Hematopoietic multipotent progenitor cell treated with erythropoietin and hydrocortisone succinate and interleukin-3 and kit ligand, for 15 days (in vitro differentiated cells): Measurements from ENCODE around the gene HLTF.
"Not testable (repeated sequence)": the region's sequence is repeated elsewhere in the genome, so short reads cannot be mapped to it uniquely, and the experiment has no call there.

Experiments used
- DNase-seq: peaks from one replicate; pipeline ENCODE4 v3.0.0-alpha.2; 2015; ENCODE audit warnings: low spot score

The HLTF gene

GRCh38 chr3:148991219-148992026 lies 94.9 kb downstream of the HLTF start, which contains the start of gene GYG1:
Gene GYG1, plus strand, starts transcription at chr3:148991540. Its CDS starts 101 bp downstream, at chr3:148991641.
- DNase-seq, result peak; percentile 63

GRCh38 chr3:148990236-148990635 lies 96.1 kb downstream of the HLTF start:
- DNase-seq, result no peak

- not testable (repeated sequence) for DNase-seq
Observed at GRCh38 chr3:148987551-148987950, 98.8 kb downstream of the HLTF start.

- no peak for DNase-seq
Observed at GRCh38 chr3:148981273-148981672, 105.1 kb downstream of the HLTF start.
